GM19238 (cell line): Measurements from ENCODE around the gene AGER.
"Not testable (repeated sequence)": the region's sequence is repeated elsewhere in the genome, so short reads cannot be mapped to it uniquely, and the experiment has no call there.

Experiments used
- DNase-seq: peaks from one replicate; pipeline ENCODE4 v3.0.0; 2011; ENCODE audit warnings: low spot score; ENCODE audit not compliant: insufficient read length

Gene AGER

GRCh38 chr6:32184084-32184640 is at the start of gene AGER:
TSS of gene AGER (minus strand) at chr6:32184253. CDS start at chr6:32184222, 31 bp downstream.
- DNase-seq, result no peak

GRCh38 chr6:32226434-32226833 is 42.4 kb upstream of the AGER start:
- no peak for DNase-seq

GRCh38 chr6:32224696-32225095 is 40.6 kb upstream of the AGER start:
- peak; percentile 33 for DNase-seq

GRCh38 chr6:32223258-32224235 is 39.5 kb upstream of the AGER start, which contains the start of gene NOTCH4:
TSS of gene NOTCH4 (minus strand) at chr6:32224067. CDS start at chr6:32223928, 139 bp downstream.
- no peak for DNase-seq

- DNase-seq, result no peak
Measured at GRCh38 chr6:32222333-32223230, 38.5 kb upstream of the AGER start.

GRCh38 chr6:32220021-32220420 is 36.0 kb upstream of the AGER start:
- DNase-seq, result no peak

- DNase-seq, result no peak
Measured at GRCh38 chr6:32218167-32218566, 34.1 kb upstream of the AGER start.

GRCh38 chr6:32216998-32217397 is 32.9 kb upstream of the AGER start:
- DNase-seq, result no peak

- DNase-seq, result no peak
Measured at GRCh38 chr6:32216285-32216684, 32.2 kb upstream of the AGER start.

- no peak for DNase-seq
Measured at GRCh38 chr6:32215617-32216016, 31.6 kb upstream of the AGER start.

- no peak for DNase-seq
Measured at GRCh38 chr6:32214126-32214525, 30.1 kb upstream of the AGER start.

- DNase-seq, result no peak
Measured at GRCh38 chr6:32213649-32214048, 29.6 kb upstream of the AGER start.

- no peak for DNase-seq
Measured at GRCh38 chr6:32212076-32212760, 28.2 kb upstream of the AGER start.

GRCh38 chr6:32211432-32211831 is 27.4 kb upstream of the AGER start:
- DNase-seq, result not testable (repeated sequence)

- no peak for DNase-seq
Measured at GRCh38 chr6:32210191-32210601, 26.1 kb upstream of the AGER start.

GRCh38 chr6:32208996-32209395 is 24.9 kb upstream of the AGER start:
- no peak for DNase-seq

GRCh38 chr6:32204268-32204715 is 20.2 kb upstream of the AGER start:
- no peak for DNase-seq

- DNase-seq, result no peak
Measured at GRCh38 chr6:32203426-32204267, 19.6 kb upstream of the AGER start.

- no peak for DNase-seq
Measured at GRCh38 chr6:32202186-32202585, 18.1 kb upstream of the AGER start.
